Femur (tissue), 1 donor: Measurements from ENCODE around the gene CRIP3.
A peak's percentile ranks its signal among the peaks of the same experiment; 100 is the strongest.

Experiments used
- DNase-seq: peaks from one replicate; pipeline ENCODE4 v3.0.0-alpha.2; 2017

CRIP3 gene

DNA sequence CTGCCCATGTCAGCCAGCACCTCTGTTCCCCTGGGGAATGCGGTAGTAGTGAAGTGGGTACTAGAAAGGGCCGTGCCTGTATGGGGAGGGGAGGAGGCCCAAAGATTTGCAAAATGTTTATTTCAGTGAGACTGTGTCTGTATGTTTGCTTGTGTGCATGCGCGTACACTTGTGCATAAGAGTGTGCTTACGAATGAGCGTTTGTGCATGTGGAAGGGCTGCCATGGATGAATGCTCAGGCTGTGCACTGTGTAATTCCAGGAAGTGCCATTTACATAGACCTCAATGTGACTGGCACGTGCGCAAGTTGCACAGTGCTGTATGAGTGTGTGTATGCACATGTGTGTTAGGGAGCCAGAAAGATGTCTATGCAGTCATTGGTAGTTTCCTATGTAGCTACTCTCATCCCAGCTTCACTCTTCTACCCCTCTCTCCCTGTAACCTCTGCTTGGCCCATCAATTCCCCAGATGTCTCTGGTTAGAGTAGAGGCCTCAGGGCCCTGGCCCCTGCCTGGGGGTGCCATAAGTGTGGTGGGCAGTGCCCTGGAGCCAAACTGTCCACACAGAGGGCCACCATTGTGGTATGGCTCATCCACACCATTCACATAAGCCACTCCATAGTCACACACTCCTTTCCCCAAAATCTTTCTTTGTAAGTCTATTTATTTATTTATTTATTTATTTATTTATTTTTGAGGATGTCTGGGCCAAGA lies 37.4 kb downstream of the CRIP3 start:
- peak; percentile 8 for DNase-seq

DNA sequence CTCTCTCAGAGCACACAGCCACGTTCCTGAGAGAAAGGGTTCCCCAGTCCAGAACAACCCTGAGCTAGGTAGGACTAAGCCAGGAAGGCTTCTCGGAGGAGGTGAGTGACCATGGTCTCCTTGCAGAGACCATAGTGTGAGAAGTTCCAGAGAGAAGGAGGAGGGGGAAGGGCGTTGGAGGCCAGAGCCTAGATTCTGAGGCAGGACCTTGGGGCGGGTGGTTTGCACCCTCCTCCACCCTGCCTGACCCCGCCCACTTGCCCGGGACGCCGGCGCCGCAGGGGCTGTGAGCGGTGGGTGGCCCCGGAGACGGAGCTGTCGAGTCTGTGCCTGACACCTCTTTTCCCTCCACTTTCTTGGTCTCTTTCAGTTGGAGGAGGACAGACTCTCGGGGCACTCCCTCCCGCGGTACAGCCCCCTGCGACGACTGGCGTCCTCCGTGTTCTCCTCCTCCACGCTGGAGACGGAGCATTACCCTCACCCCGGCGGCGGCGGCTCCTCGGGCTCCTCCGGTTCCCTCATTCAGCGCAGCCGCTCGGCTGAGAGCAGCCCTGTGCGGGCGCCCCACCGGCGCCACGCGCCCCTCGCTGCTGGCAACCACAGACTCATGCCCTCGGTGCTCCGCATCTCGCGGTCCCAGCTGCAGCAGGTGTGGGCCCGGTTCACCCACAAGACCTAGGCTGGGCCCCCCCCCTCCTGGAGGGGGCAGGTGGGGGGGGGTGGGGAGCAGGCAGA lies 39.2 kb downstream of the CRIP3 start:
- DNase-seq, result no peak

- DNase-seq, result no peak
Observed at GRCh38 chr6:43268782-43269272, 39.8 kb downstream of the CRIP3 start.

GRCh38 chr6:43268355-43268700 lies 40.3 kb downstream of the CRIP3 start:
- DNase-seq, result no peak

- no peak for DNase-seq
Observed at GRCh38 chr6:43267619-43268354, 40.8 kb downstream of the CRIP3 start.

GRCh38 chr6:43265564-43265963 lies 43.1 kb downstream of the CRIP3 start:
- no peak for DNase-seq

GRCh38 chr6:43264599-43265145 lies 44.0 kb downstream of the CRIP3 start:
- no peak for DNase-seq

- DNase-seq, result peak; percentile 82
Observed at GRCh38 chr6:43263314-43264178, 45.1 kb downstream of the CRIP3 start.

- DNase-seq, result no peak
Observed at GRCh38 chr6:43262780-43263313, 45.8 kb downstream of the CRIP3 start.

- DNase-seq, result no peak
Observed at GRCh38 chr6:43262000-43262779, 46.4 kb downstream of the CRIP3 start.

DNA sequence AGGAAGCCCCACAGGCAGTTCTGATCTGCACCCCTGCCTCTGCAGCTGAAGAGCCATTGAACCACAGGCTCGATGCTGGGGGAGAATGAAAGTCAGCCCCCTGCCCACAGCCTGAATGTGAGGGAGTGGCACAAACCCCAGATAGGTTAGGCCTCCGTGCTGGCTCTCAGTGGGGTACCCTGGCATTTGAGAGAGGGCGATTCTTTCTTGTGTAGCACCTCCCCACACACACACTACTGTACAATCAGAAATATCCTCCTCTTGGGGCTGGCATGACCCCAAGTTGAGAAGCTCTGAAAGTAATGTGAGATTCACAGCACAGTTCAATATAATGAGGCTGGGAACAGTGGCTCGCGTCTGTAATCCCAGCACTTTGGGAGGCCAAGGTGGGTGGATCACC lies 47.4 kb downstream of the CRIP3 start:
- no peak for DNase-seq

- DNase-seq, result no peak
Observed at GRCh38 chr6:43260791-43261190, 47.8 kb downstream of the CRIP3 start.

GRCh38 chr6:43258807-43259686 lies 49.6 kb downstream of the CRIP3 start:
- DNase-seq, result peak; percentile 12

DNA sequence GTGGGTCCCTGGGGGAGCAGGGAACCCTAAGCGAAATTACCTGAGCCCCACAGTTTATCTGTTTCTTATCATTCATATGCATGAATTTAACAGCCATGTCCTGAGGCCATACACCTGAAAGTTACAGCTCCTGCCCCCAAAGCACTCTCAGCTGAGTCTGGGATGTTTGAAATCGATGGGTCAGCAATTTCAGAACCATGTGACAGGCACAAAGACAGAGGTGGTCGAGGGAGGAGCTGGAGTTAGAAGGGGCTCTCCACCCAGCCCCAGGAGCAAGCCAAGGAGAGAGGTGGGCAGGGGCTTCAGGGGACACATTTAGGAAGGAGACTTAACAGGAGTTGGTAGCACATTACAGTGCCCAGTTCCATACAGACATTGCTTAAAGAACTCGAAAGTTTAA lies 50.4 kb downstream of the CRIP3 start:
- no peak for DNase-seq

DNA sequence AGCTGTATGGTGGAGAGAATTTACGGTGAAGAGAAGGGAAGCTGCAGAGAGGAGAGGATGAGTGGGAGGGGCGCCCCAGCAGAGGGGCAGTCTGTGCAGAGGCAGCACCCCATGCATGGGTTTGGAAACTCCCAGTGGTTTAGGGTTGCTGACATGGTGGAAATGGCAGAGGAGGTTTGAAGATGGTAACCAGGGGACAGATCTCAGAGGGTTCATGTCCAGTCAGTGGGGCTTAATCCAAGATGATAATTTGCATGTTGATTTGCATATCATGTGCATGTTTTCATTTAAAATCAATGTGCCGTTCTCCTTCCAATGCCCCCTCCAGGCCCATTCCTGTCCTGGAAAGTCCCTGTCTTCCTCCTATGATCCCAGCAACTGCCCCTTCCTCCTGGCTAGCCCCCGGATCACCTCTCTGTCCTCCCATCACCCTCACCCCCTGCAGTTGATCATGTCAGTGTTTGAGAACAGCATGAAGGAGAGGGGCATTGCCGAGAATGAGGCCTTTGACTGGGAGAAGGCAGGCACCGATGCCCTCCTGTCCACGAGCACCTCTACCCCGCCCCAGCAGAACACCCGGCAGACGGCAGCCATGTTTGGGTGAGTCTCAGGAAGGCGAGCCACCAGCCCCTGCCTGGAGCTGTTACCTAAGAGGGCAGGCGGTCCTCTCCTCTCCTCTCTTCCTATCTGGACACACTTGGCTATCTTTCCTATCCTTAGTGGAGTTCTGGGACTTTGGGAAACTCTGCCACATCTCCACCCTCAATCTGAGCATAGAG lies 51.1 kb downstream of the CRIP3 start:
- DNase-seq, result no peak

GRCh38 chr6:43256670-43257366 lies 51.8 kb downstream of the CRIP3 start:
- no peak for DNase-seq
